NB4 (cell line): ENCODE measurements around the gene ACOX2.

ENCODE experiments used
- DNase-seq: peaks from one replicate; pipeline ENCODE4 v3.0.0; 2010; ENCODE audit warnings: low read depth
- H3K4me3 ChIP-seq: one replicate; pipeline ENCODE4 v1.5.1; 2011; ENCODE audit warnings: mild to moderate bottlenecking, low read depth, low read length, moderate library complexity
- CTCF ChIP-seq: IDR thresholded peaks from one replicate; pipeline ENCODE4 v1.5.1; 2012; ENCODE audit warnings: low read depth, low read length
- MAX ChIP-seq: IDR thresholded peaks from 2 replicates; pipeline ENCODE4 v1.6.1; 2011; ENCODE audit warnings: low read depth, low read length
- MYC ChIP-seq: IDR thresholded peaks from 2 replicates; pipeline ENCODE4 v1.6.1; 2011; ENCODE audit warnings: low read depth, low read length
- POLR2A ChIP-seq: IDR thresholded peaks from 2 replicates; pipeline ENCODE4 v1.6.1; 2011; ENCODE audit warnings: mild to moderate bottlenecking; ENCODE audit not compliant: insufficient read length; ENCODE audit errors: extremely low read depth

ACOX2 gene

GRCh38 chr3:58580826-58581327 is 43.9 kb upstream of the ACOX2 start:
- no peak for TF ChIP-seq CTCF
- no peak for TF ChIP-seq POLR2A
- no peak for TF ChIP-seq MYC
- TF ChIP-seq MAX: no peak
- no peak for DNase-seq
- no peak overlapping the region for H3K4me3 ChIP-seq

- H3K4me3 ChIP-seq: no peak overlapping the region
- DNase-seq: no peak
- TF ChIP-seq CTCF (no peak), MYC (no peak), MAX (no peak), POLR2A (no peak)
Measured at GRCh38 chr3:58578873-58579272, 41.9 kb upstream of the ACOX2 start.

GRCh38 chr3:58577269-58577821 is 40.4 kb upstream of the ACOX2 start, which contains the start of gene FAM107A:
FAM107A (minus strand) TSS chr3:58577391; CDS start chr3:58569860, 7,531 bp downstream.
- no peak for DNase-seq
- no peak within 1 kb of the TSS for H3K4me3 ChIP-seq
- TF ChIP-seq MYC (no peak), CTCF (no peak), POLR2A (no peak), MAX (no peak)

GRCh38 chr3:58576716-58577115 is 39.7 kb upstream of the ACOX2 start:
- DNase-seq: no peak
- TF ChIP-seq POLR2A (no peak), MAX (no peak), MYC (no peak), CTCF (no peak)
- no peak overlapping the region for H3K4me3 ChIP-seq

- H3K4me3 ChIP-seq: no peak overlapping the region
- DNase-seq: no peak
- TF ChIP-seq MYC: no peak
- no peak for TF ChIP-seq CTCF
- TF ChIP-seq POLR2A: no peak
- no peak for TF ChIP-seq MAX
Measured at GRCh38 chr3:58575971-58576652, 39.1 kb upstream of the ACOX2 start.
